ENCODE data around the gene SLC25A3.
A peak's percentile ranks its signal among the peaks of the same experiment; 100 is the strongest.
"Not testable (repeated sequence)": the region's sequence is repeated elsewhere in the genome, so short reads cannot be mapped to it uniquely, and the experiment has no call there.

The SLC25A3 gene

GRCh38 chr12:98572010-98572409 lies 21.5 kb upstream of the SLC25A3 start:
- H3K4ac ChIP-seq (ENCODE audit: low read depth, low read length): no peak overlapping the region
- no peak overlapping the region for H3K4me2 ChIP-seq (ENCODE audit: low read length)
- no peak overlapping the region for H3K23ac ChIP-seq (ENCODE audit: low read length)
- H4K12ac ChIP-seq (ENCODE audit: low read depth, low read length): no peak overlapping the region
- H2AK5ac ChIP-seq (ENCODE audit: low read length): no peak overlapping the region
- no peak overlapping the region for H3K18ac ChIP-seq (ENCODE audit: low read length)
- H3K79me2 ChIP-seq (ENCODE audit: control insufficient read depth, insufficient read depth, low read length, poor library complexity): no peaks in the 10 kb centered on the region
- no peak overlapping the region for H3K27ac ChIP-seq (ENCODE audit: low read depth, low read length)
- no peaks in the 10 kb centered on the region for H3K79me1 ChIP-seq (ENCODE audit: low read length)
- whole genome bisulfite sequencing (ENCODE audit: extremely low coverage, insufficient coverage, insufficient read length): no CpG with 5 or more reads among the region's 2 CpGs
- DNase-seq: peak in 1 of 2 donors; percentile 17
- H4K8ac ChIP-seq (ENCODE audit: low read depth, low read length): no peak overlapping the region
- H3K4me1 ChIP-seq (ENCODE audit: control insufficient read depth in 1 of 2, insufficient read depth in 2 of 2, low read length in 2 of 2): no peaks in the 10 kb centered on the region
- no peaks in the 10 kb centered on the region for H3K36me3 ChIP-seq (ENCODE audit: control insufficient read depth in 1 of 2, insufficient read depth in 2 of 2, low read length in 2 of 2)
- H3K9ac ChIP-seq (ENCODE audit: low read length): no peak overlapping the region
- H3K14ac ChIP-seq (ENCODE audit: low read length): no peak overlapping the region
- no peak overlapping the region for H2BK12ac ChIP-seq (ENCODE audit: low read length)
- H3K9me3 ChIP-seq (ENCODE audit: insufficient read depth, low read depth, low read length): no peaks in the 10 kb centered on the region
- H3K27me3 ChIP-seq (ENCODE audit: insufficient read depth, low read length): no peaks in the 10 kb centered on the region
- no peak overlapping the region for H2BK5ac ChIP-seq (ENCODE audit: low read depth, low read length, poor library complexity)
- no peak overlapping the region for H4K91ac ChIP-seq (ENCODE audit: low read depth, low read length)
- H2BK120ac ChIP-seq (ENCODE audit: insufficient read depth, low read length, poor library complexity): no peak overlapping the region
- H2AFZ ChIP-seq (ENCODE audit: insufficient read depth, low read length, poor library complexity): no peak overlapping the region
- no peak overlapping the region for H3K4me3 ChIP-seq (ENCODE audit: low read depth, low read length)

DNA sequence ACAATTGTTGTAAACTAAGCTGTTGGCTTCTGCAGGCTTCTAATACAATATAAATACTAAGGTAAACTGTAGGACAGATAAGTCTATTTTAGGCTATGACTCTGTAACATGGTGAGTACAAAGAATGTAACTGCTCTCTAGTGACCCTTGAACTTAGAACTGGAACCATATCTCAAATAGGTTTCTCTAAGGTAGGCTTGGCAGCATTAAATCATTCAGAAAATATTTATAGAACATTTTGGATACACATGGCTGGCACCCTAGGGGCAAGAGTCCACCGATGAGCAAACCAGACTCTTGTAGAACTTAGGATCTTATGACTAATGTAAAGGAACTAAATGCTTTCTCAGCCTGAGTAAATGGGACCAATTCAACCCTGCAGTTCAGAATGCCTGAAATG lies 19.4 kb upstream of the SLC25A3 start:
- H3K4me3 ChIP-seq (ENCODE audit: low read depth, low read length): no peak overlapping the region
- WGBS (ENCODE audit: extremely low coverage, insufficient coverage, insufficient read length): no CpG with 5 or more reads among the region's 1 CpG
- no peak overlapping the region for H3K14ac ChIP-seq (ENCODE audit: low read length)
- H3K79me1 ChIP-seq (ENCODE audit: low read length): no peaks in the 10 kb centered on the region
- no peak overlapping the region for H3K9ac ChIP-seq (ENCODE audit: low read length)
- H2AK5ac ChIP-seq (ENCODE audit: low read length): no peak overlapping the region
- no peaks in the 10 kb centered on the region for H3K9me3 ChIP-seq (ENCODE audit: insufficient read depth, low read depth, low read length)
- no peak overlapping the region for H2AFZ ChIP-seq (ENCODE audit: insufficient read depth, low read length, poor library complexity)
- no peak overlapping the region for H3K4me2 ChIP-seq (ENCODE audit: low read length)
- H3K27ac ChIP-seq (ENCODE audit: low read depth, low read length): no peak overlapping the region
- no peak overlapping the region for H2BK120ac ChIP-seq (ENCODE audit: insufficient read depth, low read length, poor library complexity)
- H3K27me3 ChIP-seq (ENCODE audit: insufficient read depth, low read length): no peaks in the 10 kb centered on the region
- H3K4me1 ChIP-seq (ENCODE audit: control insufficient read depth in 1 of 2, insufficient read depth in 2 of 2, low read length in 2 of 2): no peaks in the 10 kb centered on the region
- no peak for DNase-seq
- H4K8ac ChIP-seq (ENCODE audit: low read depth, low read length): no peak overlapping the region
- H3K23ac ChIP-seq (ENCODE audit: low read length): no peak overlapping the region
- no peaks in the 10 kb centered on the region for H3K36me3 ChIP-seq (ENCODE audit: control insufficient read depth in 1 of 2, insufficient read depth in 2 of 2, low read length in 2 of 2)
- H3K79me2 ChIP-seq (ENCODE audit: control insufficient read depth, insufficient read depth, low read length, poor library complexity): no peaks in the 10 kb centered on the region
- no peak overlapping the region for H2BK12ac ChIP-seq (ENCODE audit: low read length)
- H4K12ac ChIP-seq (ENCODE audit: low read depth, low read length): no peak overlapping the region
- no peak overlapping the region for H2BK5ac ChIP-seq (ENCODE audit: low read depth, low read length, poor library complexity)
- H3K4ac ChIP-seq (ENCODE audit: low read depth, low read length): no peak overlapping the region
- H3K18ac ChIP-seq (ENCODE audit: low read length): no peak overlapping the region
- H4K91ac ChIP-seq (ENCODE audit: low read depth, low read length): no peak overlapping the region

DNA sequence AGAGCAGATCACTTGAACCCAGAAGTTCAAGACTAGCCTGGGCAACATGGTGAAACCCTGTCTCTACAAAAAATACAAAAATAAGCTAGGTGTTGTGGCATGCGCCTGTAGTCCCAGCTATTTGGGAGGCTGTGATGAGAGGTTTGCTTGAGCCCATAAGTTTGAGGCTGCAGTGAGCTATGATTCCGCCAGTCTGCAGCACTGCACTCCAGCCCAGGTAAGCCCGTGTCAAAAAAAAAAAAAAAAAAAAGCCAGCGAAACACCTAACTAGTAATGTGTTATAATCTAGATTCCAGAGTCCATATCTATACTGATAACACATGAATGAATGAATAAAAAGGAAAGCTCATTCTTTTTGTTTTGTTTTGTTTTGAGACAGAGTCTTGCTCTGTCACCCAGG lies 18.5 kb upstream of the SLC25A3 start:
- Histone ChIP-seq H4K91ac (ENCODE audit: low read depth, low read length) (no peak overlapping the region), H4K8ac (ENCODE audit: low read depth, low read length) (no peak overlapping the region), H3K4me2 (ENCODE audit: low read length) (no peak overlapping the region), H2AK5ac (ENCODE audit: low read length) (no peak overlapping the region), H3K27ac (ENCODE audit: low read depth, low read length) (no peak overlapping the region), H2AFZ (ENCODE audit: insufficient read depth, low read length, poor library complexity) (no peak overlapping the region), H3K27me3 (ENCODE audit: insufficient read depth, low read length) (no peaks in the 10 kb centered on the region), H3K4ac (ENCODE audit: low read depth, low read length) (no peak overlapping the region), H3K79me2 (ENCODE audit: control insufficient read depth, insufficient read depth, low read length, poor library complexity) (no peaks in the 10 kb centered on the region), H4K12ac (ENCODE audit: low read depth, low read length) (no peak overlapping the region), H3K4me3 (ENCODE audit: low read depth, low read length) (no peak overlapping the region), H2BK120ac (ENCODE audit: insufficient read depth, low read length, poor library complexity) (no peak overlapping the region), H3K9me3 (ENCODE audit: insufficient read depth, low read depth, low read length) (no peaks in the 10 kb centered on the region), H3K9ac (ENCODE audit: low read length) (no peak overlapping the region), H3K14ac (ENCODE audit: low read length) (no peak overlapping the region), H3K23ac (ENCODE audit: low read length) (no peak overlapping the region), H3K79me1 (ENCODE audit: low read length) (no peaks in the 10 kb centered on the region), H3K18ac (ENCODE audit: low read length) (no peak overlapping the region), H3K36me3 (ENCODE audit: control insufficient read depth in 1 of 2, insufficient read depth in 2 of 2, low read length in 2 of 2) (no peaks in the 10 kb centered on the region), H2BK12ac (ENCODE audit: low read length) (no peak overlapping the region), H3K4me1 (ENCODE audit: control insufficient read depth in 1 of 2, insufficient read depth in 2 of 2, low read length in 2 of 2) (no peaks in the 10 kb centered on the region), H2BK5ac (ENCODE audit: low read depth, low read length, poor library complexity) (no peak overlapping the region)
- DNase-seq: no peak
- WGBS (ENCODE audit: extremely low coverage, insufficient coverage, insufficient read length): no CpG with 5 or more reads among the region's 4 CpGs

DNA sequence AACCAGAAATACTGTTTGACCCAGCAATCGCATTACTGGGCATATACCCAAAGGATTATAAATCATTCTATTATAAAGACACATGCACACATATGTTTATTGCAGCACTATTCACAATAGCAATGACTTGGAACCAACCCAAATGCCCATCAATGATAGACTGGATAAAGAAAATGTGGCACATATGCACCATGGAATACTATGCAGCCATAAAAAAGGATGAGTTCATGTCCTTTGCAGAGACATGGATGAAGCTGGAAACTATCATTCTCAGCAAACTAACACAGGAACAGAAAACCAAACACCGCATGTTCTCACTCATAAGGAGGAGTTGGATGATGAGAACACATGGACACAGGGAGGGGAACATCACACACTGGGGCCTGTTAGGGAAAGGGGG lies 16.7 kb upstream of the SLC25A3 start:
- DNase-seq; H2BK5ac ChIP-seq (ENCODE audit: low read depth, low read length, poor library complexity); H2AK5ac ChIP-seq (ENCODE audit: low read length); H4K12ac ChIP-seq (ENCODE audit: low read depth, low read length); H3K9ac ChIP-seq (ENCODE audit: low read length); H3K4ac ChIP-seq (ENCODE audit: low read depth, low read length); H3K79me1 ChIP-seq (ENCODE audit: low read length); H3K27ac ChIP-seq (ENCODE audit: low read depth, low read length); H3K14ac ChIP-seq (ENCODE audit: low read length); H3K4me1 ChIP-seq (ENCODE audit: control insufficient read depth in 1 of 2, insufficient read depth in 2 of 2, low read length in 2 of 2); H3K79me2 ChIP-seq (ENCODE audit: control insufficient read depth, insufficient read depth, low read length, poor library complexity); H2BK120ac ChIP-seq (ENCODE audit: insufficient read depth, low read length, poor library complexity); H3K4me3 ChIP-seq (ENCODE audit: low read depth, low read length); H3K23ac ChIP-seq (ENCODE audit: low read length); H3K27me3 ChIP-seq (ENCODE audit: insufficient read depth, low read length); H3K18ac ChIP-seq (ENCODE audit: low read length); H3K36me3 ChIP-seq (ENCODE audit: control insufficient read depth in 1 of 2, insufficient read depth in 2 of 2, low read length in 2 of 2); H4K8ac ChIP-seq (ENCODE audit: low read depth, low read length); H2BK12ac ChIP-seq (ENCODE audit: low read length); H3K9me3 ChIP-seq (ENCODE audit: insufficient read depth, low read depth, low read length); H4K91ac ChIP-seq (ENCODE audit: low read depth, low read length); H2AFZ ChIP-seq (ENCODE audit: insufficient read depth, low read length, poor library complexity); H3K4me2 ChIP-seq (ENCODE audit: low read length): not testable (repeated sequence)
- no CpG with 5 or more reads among the region's 2 CpGs for WGBS (ENCODE audit: extremely low coverage, insufficient coverage, insufficient read length)

All from trophoblast cell (in vitro differentiated cells and primary cell).